ENCODE measurements around the gene CTIF. TPM values are rescaled to one million over a fixed set of nuclear protein-coding genes. Genes with fewer than 3 reads are reported as not detected.

The CTIF gene
- polyA plus RNA-seq, 1 donor from 2014 or later, result 50.2 TPM

GRCh38 chr18:48705531-48705930 is 166.7 kb downstream of the CTIF start:
- Histone ChIP-seq H3K4me3 (ENCODE audit: low read length) (no peak overlapping the region), H3K4me2 (ENCODE audit: low read length) (no peak overlapping the region), H3K79me2 (replicated peaks; ENCODE audit: insufficient read depth, low read length) (no peaks in the 10 kb centered on the region), H4K20me1 (ENCODE audit: insufficient read depth) (no peaks in the 10 kb centered on the region), H3K36me3 (ENCODE audit: insufficient read depth, low read length) (peaks cover 5% of the 10 kb centered on the region), H3K9me2 (ENCODE audit: insufficient read depth, low read length) (no peaks in the 10 kb centered on the region), H3K9me3 (ENCODE audit: low read length) (no peaks in the 10 kb centered on the region), H3K9ac (ENCODE audit: low read length) (no peak overlapping the region), H3K27me3 (ENCODE audit: insufficient read depth, low read depth, low read length) (no peaks in the 10 kb centered on the region), H3F3A (ENCODE audit: insufficient read depth, low read length, poor library complexity, severe bottlenecking) (no peaks in the 10 kb centered on the region), H2AFZ (ENCODE audit: low read depth, low read length) (no peak overlapping the region), H3K27ac (ENCODE audit: low read length) (no peak overlapping the region)
- TF ChIP-seq CTCF (IDR thresholded peaks at IDR 0.05; ENCODE audit: poor library complexity, severe bottlenecking), result no peak
- TF ChIP-seq SMC3 (conservative IDR thresholded peaks at IDR 0.05; ENCODE audit: poor library complexity), result no peak
- TF ChIP-seq RAD21 (conservative IDR thresholded peaks at IDR 0.05), result no peak
- no peak for TF ChIP-seq TAF1 (IDR thresholded peaks at IDR 0.05; ENCODE audit: low read depth)
- no peak for TF ChIP-seq EZH2 (IDR thresholded peaks at IDR 0.05; ENCODE audit: borderline replicate concordance, insufficient read depth, low read length, poor library complexity, severe bottlenecking)

DNA sequence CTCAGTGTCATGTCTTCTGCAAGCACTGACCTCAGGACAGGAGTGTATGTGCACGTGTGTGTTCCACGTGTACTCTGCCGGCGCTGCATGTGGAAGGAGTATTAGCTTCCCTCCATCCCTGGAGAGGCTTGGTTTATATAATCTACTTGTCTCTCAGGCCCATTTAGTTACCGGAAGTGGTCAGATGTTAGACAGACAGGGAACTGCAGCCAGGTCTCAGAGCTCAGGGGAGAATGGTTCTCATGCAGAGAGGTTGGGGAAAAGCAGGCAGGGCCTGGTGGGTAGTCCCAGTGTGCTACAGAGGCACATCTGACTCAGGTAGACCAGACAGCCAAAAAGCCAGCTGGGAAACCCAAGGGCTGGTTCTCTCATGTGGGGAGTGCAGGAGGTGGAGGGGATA is 167.9 kb downstream of the CTIF start:
- Histone ChIP-seq H3K27ac (ENCODE audit: low read length) (no peak overlapping the region), H3F3A (ENCODE audit: insufficient read depth, low read length, poor library complexity, severe bottlenecking) (no peaks in the 10 kb centered on the region), H3K9me3 (ENCODE audit: low read length) (no peaks in the 10 kb centered on the region), H3K4me2 (ENCODE audit: low read length) (no peak overlapping the region), H2AFZ (ENCODE audit: low read depth, low read length) (no peak overlapping the region), H3K9me2 (ENCODE audit: insufficient read depth, low read length) (no peaks in the 10 kb centered on the region), H4K20me1 (ENCODE audit: insufficient read depth) (no peaks in the 10 kb centered on the region), H3K79me2 (replicated peaks; ENCODE audit: insufficient read depth, low read length) (no peaks in the 10 kb centered on the region), H3K27me3 (ENCODE audit: insufficient read depth, low read depth, low read length) (no peaks in the 10 kb centered on the region), H3K9ac (ENCODE audit: low read length) (no peak overlapping the region), H3K4me3 (ENCODE audit: low read length) (no peak overlapping the region), H3K36me3 (ENCODE audit: insufficient read depth, low read length) (peaks cover 5% of the 10 kb centered on the region)
- no peak for TF ChIP-seq EZH2 (IDR thresholded peaks at IDR 0.05; ENCODE audit: borderline replicate concordance, insufficient read depth, low read length, poor library complexity, severe bottlenecking)

- no peak overlapping the region for H3K4me3 ChIP-seq (ENCODE audit: low read length)
- no peaks in the 10 kb centered on the region for H3K79me2 ChIP-seq (replicated peaks; ENCODE audit: insufficient read depth, low read length)
- no peak overlapping the region for H3K27ac ChIP-seq (ENCODE audit: low read length)
- H3F3A ChIP-seq (ENCODE audit: insufficient read depth, low read length, poor library complexity, severe bottlenecking), result no peaks in the 10 kb centered on the region
- H2AFZ ChIP-seq (ENCODE audit: low read depth, low read length), result no peak overlapping the region
- no peak overlapping the region for H3K9ac ChIP-seq (ENCODE audit: low read length)
- TF ChIP-seq CTCF (IDR thresholded peaks at IDR 0.05; ENCODE audit: poor library complexity, severe bottlenecking), result no peak
- no peaks in the 10 kb centered on the region for H3K9me2 ChIP-seq (ENCODE audit: insufficient read depth, low read length)
- no peaks in the 10 kb centered on the region for H3K9me3 ChIP-seq (ENCODE audit: low read length)
- no peaks in the 10 kb centered on the region for H4K20me1 ChIP-seq (ENCODE audit: insufficient read depth)
- H3K4me2 ChIP-seq (ENCODE audit: low read length), result no peak overlapping the region
- peaks cover 5% of the 10 kb centered on the region for H3K36me3 ChIP-seq (ENCODE audit: insufficient read depth, low read length)
- H3K27me3 ChIP-seq (ENCODE audit: insufficient read depth, low read depth, low read length), result no peaks in the 10 kb centered on the region
These were observed 168.9 kb downstream of the CTIF start for GRCh38 chr18:48707636-48708296.

Data from neural cell (in vitro differentiated cells).